Measurements from ENCODE around the gene ERBB4.

ERBB4 gene

GRCh38 chr2:212223696-212224095 is 314.9 kb downstream of the ERBB4 start:
- Histone ChIP-seq H2AK5ac (ENCODE audit: low read depth, low read length) (no peak overlapping the region), H2BK5ac (ENCODE audit: low read length) (no peak overlapping the region), H3K23ac (ENCODE audit: low read depth, low read length, poor library complexity) (no peak overlapping the region), H3K4me2 (ENCODE audit: insufficient read depth, low read length, poor library complexity, severe bottlenecking) (no peak overlapping the region), H3K9me3 (replicated peaks in 1 of 2; ENCODE audit: control insufficient read depth in 2 of 2, insufficient read depth in 1 of 2, low read depth in 1 of 2, low read length in 2 of 2) (no peaks in the 10 kb centered on the region), H3K36me3 (replicated peaks in 1 of 2; ENCODE audit: control insufficient read depth in 2 of 2, insufficient read depth in 2 of 2, low read length in 2 of 2) (no peaks in the 10 kb centered on the region), H3K18ac (ENCODE audit: low read length) (no peak overlapping the region), H3K27me3 (ENCODE audit: control insufficient read depth in 3 of 3, insufficient read depth in 3 of 3, low read depth in 1 of 3, low read length in 3 of 3) (no peaks in the 10 kb centered on the region), H3K79me1 (ENCODE audit: low read depth, low read length) (no peaks in the 10 kb centered on the region), H4K8ac (ENCODE audit: low read depth, low read length) (no peak overlapping the region), H2BK12ac (ENCODE audit: low read length) (no peak overlapping the region), H3K4me3 (ENCODE audit: low read length in 2 of 2) (no peak overlapping the region), H2BK120ac (ENCODE audit: low read depth, low read length) (no peak overlapping the region), H3K4me1 (ENCODE audit: control insufficient read depth in 2 of 2, insufficient read depth in 1 of 2, low read depth in 1 of 2, low read length in 2 of 2) (peaks cover 0 to 4% of the 10 kb centered on the region in 2 donors), H4K91ac (ENCODE audit: low read depth, low read length, poor library complexity) (no peak overlapping the region), H2BK15ac (ENCODE audit: low read length) (no peak overlapping the region), H2AFZ (ENCODE audit: low read length) (no peak overlapping the region), H3K4ac (ENCODE audit: low read length) (no peak overlapping the region), H3K27ac (replicated peaks; ENCODE audit: low read length) (no peak overlapping the region), H3K14ac (ENCODE audit: low read length) (no peak overlapping the region), H3K9ac (ENCODE audit: low read depth, low read length, poor library complexity) (no peak overlapping the region)
- no CpG with 5 or more reads among the region's 2 CpGs for WGBS, 2 donors (ENCODE audit: extremely low coverage in 2 of 2, insufficient read length in 2 of 2, insufficient replicate concordance in 1 of 2)
- no peak for DNase-seq (ENCODE audit: low spot score)

- Histone ChIP-seq H3K4me3 (ENCODE audit: low read length in 2 of 2) (no peak overlapping the region), H3K4ac (ENCODE audit: low read length) (no peak overlapping the region)
- WGBS, 2 donors (ENCODE audit: extremely low coverage in 2 of 2, insufficient read length in 2 of 2, insufficient replicate concordance in 1 of 2) = no CpG with 5 or more reads among the region's 1 CpG
Observed at GRCh38 chr2:212213191-212213590, 325.4 kb downstream of the ERBB4 start.

GRCh38 chr2:212208467-212208866 is 330.1 kb downstream of the ERBB4 start:
- Histone ChIP-seq H3K14ac (ENCODE audit: low read length) (no peak overlapping the region), H2BK12ac (ENCODE audit: low read length) (no peak overlapping the region), H3K18ac (ENCODE audit: low read length) (no peak overlapping the region), H3K27ac (replicated peaks; ENCODE audit: low read length) (no peak overlapping the region), H3K27me3 (ENCODE audit: control insufficient read depth in 3 of 3, insufficient read depth in 3 of 3, low read depth in 1 of 3, low read length in 3 of 3) (no peaks in the 10 kb centered on the region), H2BK5ac (ENCODE audit: low read length) (no peak overlapping the region), H2BK120ac (ENCODE audit: low read depth, low read length) (no peak overlapping the region), H4K8ac (ENCODE audit: low read depth, low read length) (no peak overlapping the region), H3K4me1 (ENCODE audit: control insufficient read depth in 2 of 2, insufficient read depth in 1 of 2, low read depth in 1 of 2, low read length in 2 of 2) (no peaks in the 10 kb centered on the region), H4K91ac (ENCODE audit: low read depth, low read length, poor library complexity) (no peak overlapping the region), H2AFZ (ENCODE audit: low read length) (no peak overlapping the region), H3K9ac (ENCODE audit: low read depth, low read length, poor library complexity) (no peak overlapping the region), H2BK15ac (ENCODE audit: low read length) (no peak overlapping the region), H3K79me1 (ENCODE audit: low read depth, low read length) (no peaks in the 10 kb centered on the region), H3K23ac (ENCODE audit: low read depth, low read length, poor library complexity) (no peak overlapping the region), H3K4me2 (ENCODE audit: insufficient read depth, low read length, poor library complexity, severe bottlenecking) (no peak overlapping the region), H3K9me3 (replicated peaks in 1 of 2; ENCODE audit: control insufficient read depth in 2 of 2, insufficient read depth in 1 of 2, low read depth in 1 of 2, low read length in 2 of 2) (no peaks in the 10 kb centered on the region), H2AK5ac (ENCODE audit: low read depth, low read length) (no peak overlapping the region), H3K4me3 (ENCODE audit: low read length in 2 of 2) (no peak overlapping the region), H3K36me3 (replicated peaks in 1 of 2; ENCODE audit: control insufficient read depth in 2 of 2, insufficient read depth in 2 of 2, low read length in 2 of 2) (no peaks in the 10 kb centered on the region), H3K4ac (ENCODE audit: low read length) (no peak overlapping the region)
- WGBS, 2 donors (ENCODE audit: extremely low coverage in 2 of 2, insufficient read length in 2 of 2, insufficient replicate concordance in 1 of 2) = no CpG with 5 or more reads among the region's 1 CpG
- DNase-seq (ENCODE audit: low spot score) = no peak

More at GRCh38 chr2:212213191-212213590, 325.4 kb downstream of the ERBB4 start:
- Histone ChIP-seq H3K9me3 (replicated peaks in 1 of 2; ENCODE audit: control insufficient read depth in 2 of 2, insufficient read depth in 1 of 2, low read depth in 1 of 2, low read length in 2 of 2) (no peaks in the 10 kb centered on the region), H2BK5ac (ENCODE audit: low read length) (no peak overlapping the region), H3K23ac (ENCODE audit: low read depth, low read length, poor library complexity) (no peak overlapping the region), H2AFZ (ENCODE audit: low read length) (no peak overlapping the region), H2BK15ac (ENCODE audit: low read length) (no peak overlapping the region), H2AK5ac (ENCODE audit: low read depth, low read length) (no peak overlapping the region), H3K18ac (ENCODE audit: low read length) (no peak overlapping the region), H4K91ac (ENCODE audit: low read depth, low read length, poor library complexity) (no peak overlapping the region), H3K4me1 (ENCODE audit: control insufficient read depth in 2 of 2, insufficient read depth in 1 of 2, low read depth in 1 of 2, low read length in 2 of 2) (no peaks in the 10 kb centered on the region), H2BK12ac (ENCODE audit: low read length) (no peak overlapping the region), H3K27me3 (ENCODE audit: control insufficient read depth in 3 of 3, insufficient read depth in 3 of 3, low read depth in 1 of 3, low read length in 3 of 3) (no peaks in the 10 kb centered on the region), H3K4me2 (ENCODE audit: insufficient read depth, low read length, poor library complexity, severe bottlenecking) (no peak overlapping the region), H3K27ac (replicated peaks; ENCODE audit: low read length) (no peak overlapping the region), H2BK120ac (ENCODE audit: low read depth, low read length) (no peak overlapping the region), H3K14ac (ENCODE audit: low read length) (no peak overlapping the region), H3K79me1 (ENCODE audit: low read depth, low read length) (no peaks in the 10 kb centered on the region), H4K8ac (ENCODE audit: low read depth, low read length) (no peak overlapping the region), H3K36me3 (replicated peaks in 1 of 2; ENCODE audit: control insufficient read depth in 2 of 2, insufficient read depth in 2 of 2, low read length in 2 of 2) (no peaks in the 10 kb centered on the region), H3K9ac (ENCODE audit: low read depth, low read length, poor library complexity) (no peak overlapping the region)
- no peak for DNase-seq (ENCODE audit: low spot score)

GRCh38 chr2:212197776-212198175 is 340.8 kb downstream of the ERBB4 start:
- H3K4me3 ChIP-seq (ENCODE audit: low read length in 2 of 2) = no peak overlapping the region
- no peak overlapping the region for H2BK5ac ChIP-seq (ENCODE audit: low read length)
- H3K18ac ChIP-seq (ENCODE audit: low read length) = no peak overlapping the region
- H3K27me3 ChIP-seq (ENCODE audit: control insufficient read depth in 3 of 3, insufficient read depth in 3 of 3, low read depth in 1 of 3, low read length in 3 of 3) = no peaks in the 10 kb centered on the region
- no peak overlapping the region for H3K23ac ChIP-seq (ENCODE audit: low read depth, low read length, poor library complexity)
- no peak overlapping the region for H3K14ac ChIP-seq (ENCODE audit: low read length)
- no peak overlapping the region for H4K8ac ChIP-seq (ENCODE audit: low read depth, low read length)
- H2AFZ ChIP-seq (ENCODE audit: low read length) = no peak overlapping the region
- H3K4me2 ChIP-seq (ENCODE audit: insufficient read depth, low read length, poor library complexity, severe bottlenecking) = no peak overlapping the region
- DNase-seq (ENCODE audit: low spot score) = no peak
- no peaks in the 10 kb centered on the region for H3K9me3 ChIP-seq (replicated peaks in 1 of 2; ENCODE audit: control insufficient read depth in 2 of 2, insufficient read depth in 1 of 2, low read depth in 1 of 2, low read length in 2 of 2)
- no peak overlapping the region for H3K27ac ChIP-seq (replicated peaks; ENCODE audit: low read length)
- H3K4me1 ChIP-seq (ENCODE audit: control insufficient read depth in 2 of 2, insufficient read depth in 1 of 2, low read depth in 1 of 2, low read length in 2 of 2) = no peaks in the 10 kb centered on the region
- H2AK5ac ChIP-seq (ENCODE audit: low read depth, low read length) = no peak overlapping the region
- H2BK120ac ChIP-seq (ENCODE audit: low read depth, low read length) = no peak overlapping the region
- no peak overlapping the region for H3K4ac ChIP-seq (ENCODE audit: low read length)
- no peaks in the 10 kb centered on the region for H3K79me1 ChIP-seq (ENCODE audit: low read depth, low read length)
- no peaks in the 10 kb centered on the region for H3K36me3 ChIP-seq (replicated peaks in 1 of 2; ENCODE audit: control insufficient read depth in 2 of 2, insufficient read depth in 2 of 2, low read length in 2 of 2)
- no peak overlapping the region for H2BK15ac ChIP-seq (ENCODE audit: low read length)
- no peak overlapping the region for H2BK12ac ChIP-seq (ENCODE audit: low read length)
- H4K91ac ChIP-seq (ENCODE audit: low read depth, low read length, poor library complexity) = no peak overlapping the region
- no peak overlapping the region for H3K9ac ChIP-seq (ENCODE audit: low read depth, low read length, poor library complexity)
- WGBS, 2 donors (ENCODE audit: extremely low coverage in 2 of 2, insufficient read length in 2 of 2, insufficient replicate concordance in 1 of 2) = no CpG with 5 or more reads among the region's 1 CpG

Data from neuronal stem cell (in vitro differentiated cells).